NOMO-1 treated with dmso at 0.1 percent for 144 hours (cell line): ENCODE data around the gene TRANK1.
"Not testable (repeated sequence)": the region's sequence is repeated elsewhere in the genome, so short reads cannot be mapped to it uniquely, and the experiment has no call there.

Experiments
- DNase-seq: peaks from one replicate; lab custom pipeline; 2025; ENCODE audit not compliant: unreplicated experiment; lab: John Stamatoyannopoulos, UW

The TRANK1 gene

DNA sequence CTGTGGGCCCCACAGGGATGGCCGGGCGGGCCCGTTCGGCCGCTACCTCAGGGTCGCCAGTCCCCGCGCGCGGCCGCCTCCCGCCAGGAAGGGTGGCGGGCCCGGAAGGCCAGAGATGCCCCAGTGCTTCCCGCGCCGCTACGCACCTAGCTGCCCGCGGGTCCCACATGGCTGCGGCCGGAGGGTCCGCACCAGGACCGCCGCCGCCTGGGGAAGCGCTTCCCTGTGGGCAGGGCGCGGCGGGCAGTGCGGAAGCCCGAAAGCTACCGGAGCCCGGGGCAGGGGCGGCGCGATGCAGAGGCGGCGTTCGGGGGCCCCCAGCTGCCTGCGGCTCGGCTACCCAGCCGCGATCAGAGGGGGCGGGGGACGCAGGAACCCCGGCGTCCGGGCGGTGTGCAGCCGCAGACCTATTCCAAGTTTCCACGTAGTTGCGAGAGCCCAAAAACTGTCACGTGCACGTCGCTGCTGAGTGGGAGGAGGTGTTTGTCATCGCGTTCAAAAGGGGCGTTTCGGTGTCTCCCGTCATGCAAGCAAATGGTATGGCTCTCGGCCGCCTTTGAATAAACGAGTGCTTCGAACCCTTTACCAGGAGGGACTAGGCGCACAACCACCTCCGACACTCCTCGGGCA lies at the start of gene TRANK1:
TSS of gene TRANK1 (minus strand) at position 414 of the 630 bp plus-strand sequence. CDS start at position 169, 245 bp downstream.
- no peak for DNase-seq

DNA sequence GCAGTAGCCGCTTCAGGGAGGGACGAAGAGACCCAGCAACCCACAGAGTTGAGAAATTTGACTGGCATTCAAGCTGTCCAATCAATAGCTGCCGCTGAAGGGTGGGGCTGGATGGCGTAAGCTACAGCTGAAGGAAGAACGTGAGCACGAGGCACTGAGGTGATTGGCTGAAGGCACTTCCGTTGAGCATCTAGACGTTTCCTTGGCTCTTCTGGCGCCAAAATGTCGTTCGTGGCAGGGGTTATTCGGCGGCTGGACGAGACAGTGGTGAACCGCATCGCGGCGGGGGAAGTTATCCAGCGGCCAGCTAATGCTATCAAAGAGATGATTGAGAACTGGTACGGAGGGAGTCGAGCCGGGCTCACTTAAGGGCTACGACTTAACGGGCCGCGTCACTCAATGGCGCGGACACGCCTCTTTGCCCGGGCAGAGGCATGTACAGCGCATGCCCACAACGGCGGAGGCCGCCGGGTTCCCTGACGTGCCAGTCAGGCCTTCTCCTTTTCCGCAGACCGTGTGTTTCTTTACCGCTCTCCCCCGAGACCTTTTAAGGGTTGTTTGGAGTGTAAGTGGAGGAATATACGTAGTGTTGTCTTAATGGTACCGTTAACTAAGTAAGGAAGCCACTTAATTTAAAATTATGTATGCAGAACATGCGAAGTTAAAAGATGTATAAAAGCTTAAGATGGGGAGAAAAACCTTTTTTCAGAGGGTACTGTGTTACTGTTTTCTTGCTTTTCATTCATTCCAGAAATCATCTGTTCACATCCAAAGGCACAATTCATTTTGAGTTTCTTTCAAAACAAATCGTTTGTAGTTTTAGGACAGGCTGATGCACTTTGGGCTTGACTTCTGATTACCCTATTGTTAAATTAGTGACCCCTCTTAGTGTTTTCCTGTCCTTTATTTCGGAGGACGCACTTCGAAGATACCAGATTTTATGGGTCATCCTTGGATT lies 48.8 kb upstream of the TRANK1 start, which contains the start of gene MLH1:
TSS of gene MLH1 (plus strand) at position 193 of the 958 bp plus-strand sequence. CDS start at position 223, 30 bp downstream.
- DNase-seq, result no peak

DNA sequence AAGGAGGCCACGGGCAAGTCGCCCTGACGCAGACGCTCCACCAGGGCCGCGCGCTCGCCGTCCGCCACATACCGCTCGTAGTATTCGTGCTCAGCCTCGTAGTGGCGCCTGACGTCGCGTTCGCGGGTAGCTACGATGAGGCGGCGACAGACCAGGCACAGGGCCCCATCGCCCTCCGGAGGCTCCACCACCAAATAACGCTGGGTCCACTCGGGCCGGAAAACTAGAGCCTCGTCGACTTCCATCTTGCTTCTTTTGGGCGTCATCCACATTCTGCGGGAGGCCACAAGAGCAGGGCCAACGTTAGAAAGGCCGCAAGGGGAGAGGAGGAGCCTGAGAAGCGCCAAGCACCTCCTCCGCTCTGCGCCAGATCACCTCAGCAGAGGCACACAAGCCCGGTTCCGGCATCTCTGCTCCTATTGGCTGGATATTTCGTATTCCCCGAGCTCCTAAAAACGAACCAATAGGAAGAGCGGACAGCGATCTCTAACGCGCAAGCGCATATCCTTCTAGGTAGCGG lies 48.0 kb upstream of the TRANK1 start, which contains the start of gene EPM2AIP1:
TSS of gene EPM2AIP1 (minus strand) at position 326 of the 520 bp plus-strand sequence. CDS start at position 272, 54 bp downstream.
- no peak for DNase-seq

DNA sequence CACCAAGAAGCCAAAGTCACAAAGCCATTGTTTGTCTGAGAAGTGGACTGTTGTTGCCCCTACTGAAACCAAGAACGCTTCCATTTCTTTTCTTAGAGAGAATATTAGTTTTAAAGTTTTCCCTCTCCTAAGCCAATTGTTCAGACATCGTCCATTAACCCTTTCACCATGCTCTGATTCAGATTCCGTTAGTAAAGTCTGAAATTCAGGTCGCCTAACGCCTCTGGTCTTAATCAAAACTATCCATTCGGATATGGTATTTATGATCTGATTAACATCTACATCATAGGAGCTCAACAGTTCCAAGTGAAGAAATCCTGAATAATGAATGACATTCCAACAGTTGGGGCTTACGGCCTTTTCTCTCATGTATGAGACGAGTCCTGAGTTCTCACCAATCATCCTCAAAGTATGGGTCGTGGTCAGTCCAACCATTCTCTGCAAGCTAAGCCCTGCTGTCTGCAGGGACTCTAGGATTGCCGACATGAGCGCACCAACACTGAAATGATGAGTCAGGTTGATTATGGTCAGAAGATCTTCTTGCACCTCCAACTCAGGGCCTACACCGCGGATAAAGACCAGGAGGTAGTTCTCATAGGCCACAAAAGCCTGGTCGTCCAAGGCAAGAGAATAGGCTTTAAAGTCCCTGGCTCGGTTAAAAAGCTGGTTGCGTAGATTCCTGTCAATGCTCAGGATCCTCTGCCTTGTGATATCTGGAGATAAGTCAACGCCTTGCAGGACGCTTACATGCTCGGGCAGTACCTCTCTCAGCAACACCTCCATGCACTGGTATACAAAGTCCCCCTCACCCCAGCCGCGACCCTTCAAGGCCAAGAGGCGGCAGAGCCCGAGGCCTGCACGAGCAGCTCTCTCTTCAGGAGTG lies 47.3 kb upstream of the TRANK1 start:
- no peak for DNase-seq

DNA sequence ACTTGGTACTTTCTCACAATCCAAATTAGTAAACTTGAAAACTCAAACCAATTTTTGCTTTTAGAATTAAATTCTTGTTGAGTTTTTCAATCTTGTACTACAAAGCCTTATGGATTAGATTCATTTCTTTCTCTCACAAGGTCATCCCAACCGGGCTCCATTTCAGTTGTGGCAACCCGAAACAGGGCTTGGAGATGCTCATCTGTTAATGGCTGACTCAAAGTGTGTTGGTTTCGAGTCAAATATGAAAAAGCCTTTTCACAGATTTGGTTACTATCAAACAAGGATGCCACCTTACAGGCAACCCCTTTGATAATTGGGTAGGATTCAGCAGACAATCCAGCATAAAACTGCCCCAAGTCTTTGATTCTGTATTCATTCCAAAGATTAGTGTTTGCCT lies 46.3 kb upstream of the TRANK1 start:
- no peak for DNase-seq

DNA sequence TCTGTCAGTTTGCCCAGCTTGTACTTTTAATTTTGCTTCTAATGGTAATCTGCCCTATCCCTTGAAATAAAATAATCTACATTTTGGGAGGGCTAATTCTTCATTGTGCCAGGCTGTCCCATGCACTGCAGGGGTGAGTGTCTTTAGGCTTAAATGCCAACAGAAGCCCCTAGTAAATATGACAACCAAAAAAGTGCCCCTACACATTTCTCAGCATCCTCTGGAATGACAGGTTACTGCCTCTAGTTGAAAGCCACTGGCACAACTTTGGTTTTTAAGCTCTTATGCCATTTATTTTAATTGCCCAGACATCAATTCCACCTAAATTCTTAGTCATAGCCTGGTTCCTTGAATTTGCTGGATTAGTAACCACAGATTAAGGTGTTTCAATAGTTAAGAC lies 44.7 kb upstream of the TRANK1 start:
- DNase-seq, result no peak

DNA sequence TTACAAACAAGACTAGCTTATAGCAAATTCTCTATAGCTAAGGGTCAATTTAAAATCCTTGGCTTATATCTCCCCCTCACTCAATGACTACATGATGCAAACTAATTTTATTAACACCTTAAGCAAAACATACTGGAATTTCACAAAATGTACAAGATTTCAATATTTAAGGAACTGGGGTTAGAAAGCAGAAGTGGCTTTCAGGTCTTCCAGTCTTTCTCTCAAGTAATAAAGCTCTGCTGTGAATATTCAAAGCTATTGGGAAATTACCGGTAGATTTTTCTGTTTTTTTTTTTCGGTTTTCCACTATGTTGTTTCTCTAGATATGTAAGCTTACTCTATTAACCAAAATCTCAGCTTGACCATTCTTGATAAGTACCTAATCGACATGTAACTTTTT lies 44.2 kb upstream of the TRANK1 start:
- DNase-seq, result no peak

DNA sequence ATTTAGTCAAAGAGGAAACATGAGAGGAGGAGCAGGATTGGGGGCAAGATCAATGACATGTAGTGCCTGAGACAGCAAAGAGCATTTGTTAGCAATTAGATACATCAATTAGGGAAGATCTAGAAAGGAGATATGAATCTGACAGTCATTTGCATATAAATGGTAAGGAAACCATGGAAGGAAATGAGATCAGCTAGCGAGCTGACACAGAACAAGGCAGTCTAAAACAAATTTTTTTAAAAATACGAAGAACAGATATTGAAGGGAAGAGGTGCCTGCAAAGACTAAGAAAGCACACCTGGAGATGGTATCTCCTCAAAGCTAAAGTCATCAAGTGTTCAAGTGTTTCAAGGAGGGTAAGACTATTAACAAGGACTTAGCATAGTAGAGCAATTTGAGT lies 43.5 kb upstream of the TRANK1 start:
- DNase-seq, result no peak

DNA sequence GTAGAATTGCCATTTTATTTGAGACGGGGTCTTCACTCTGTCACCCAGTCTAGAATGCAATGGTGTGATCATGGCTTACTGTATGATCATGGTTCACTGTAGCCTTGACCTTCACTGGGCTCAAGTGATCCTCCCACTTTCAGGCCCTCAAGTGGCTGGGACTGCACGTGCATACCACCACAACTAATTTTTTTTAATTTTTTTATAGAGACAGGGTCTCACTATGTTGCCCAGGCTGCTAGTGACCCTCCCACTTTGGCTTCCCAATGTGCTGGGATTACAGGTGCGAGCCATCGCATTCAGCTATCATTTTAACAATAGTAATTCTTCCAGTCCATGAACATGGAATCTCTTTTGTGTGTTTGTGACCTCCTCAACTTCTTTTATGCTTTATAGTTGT lies 36.2 kb upstream of the TRANK1 start:
- DNase-seq, result no peak

DNA sequence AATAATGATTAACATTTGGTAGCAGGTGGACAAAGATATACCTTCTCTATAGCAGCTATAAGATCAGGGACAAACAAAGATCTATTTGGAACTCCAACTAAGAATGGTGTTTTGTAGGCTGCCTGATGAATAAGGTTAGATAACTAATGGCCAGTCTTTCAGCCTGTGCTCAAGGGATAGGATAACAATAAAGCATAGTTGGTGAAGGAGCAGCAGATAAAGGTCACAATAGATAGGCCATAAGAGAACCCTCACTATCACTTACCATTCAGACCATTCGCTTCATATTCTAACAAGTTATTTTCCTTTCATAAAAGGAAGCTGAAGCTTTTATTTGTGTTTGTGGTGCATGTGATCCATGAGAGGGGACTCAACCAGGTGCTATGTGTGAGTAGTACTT lies 28.3 kb upstream of the TRANK1 start:
- no peak for DNase-seq

DNA sequence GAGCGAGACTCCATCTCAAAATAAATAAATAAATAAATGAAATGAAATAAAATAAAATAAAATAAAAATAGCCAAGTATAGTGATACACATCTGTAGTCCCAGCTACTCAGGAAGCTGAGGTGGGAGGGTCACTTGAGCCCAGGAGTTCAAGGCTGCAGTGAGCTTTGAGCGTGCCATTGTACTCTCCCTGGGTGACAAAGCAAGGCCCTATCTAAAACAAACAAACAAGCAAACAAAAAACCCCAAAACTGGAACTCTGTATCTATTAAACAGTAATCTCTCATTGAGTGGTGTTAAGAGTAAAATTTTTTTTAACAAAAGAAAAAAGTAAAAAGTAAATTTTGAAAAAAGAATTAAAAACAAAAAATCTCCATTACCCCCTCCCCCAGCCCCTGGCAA lies 27.3 kb upstream of the TRANK1 start:
- no peak for DNase-seq

DNA sequence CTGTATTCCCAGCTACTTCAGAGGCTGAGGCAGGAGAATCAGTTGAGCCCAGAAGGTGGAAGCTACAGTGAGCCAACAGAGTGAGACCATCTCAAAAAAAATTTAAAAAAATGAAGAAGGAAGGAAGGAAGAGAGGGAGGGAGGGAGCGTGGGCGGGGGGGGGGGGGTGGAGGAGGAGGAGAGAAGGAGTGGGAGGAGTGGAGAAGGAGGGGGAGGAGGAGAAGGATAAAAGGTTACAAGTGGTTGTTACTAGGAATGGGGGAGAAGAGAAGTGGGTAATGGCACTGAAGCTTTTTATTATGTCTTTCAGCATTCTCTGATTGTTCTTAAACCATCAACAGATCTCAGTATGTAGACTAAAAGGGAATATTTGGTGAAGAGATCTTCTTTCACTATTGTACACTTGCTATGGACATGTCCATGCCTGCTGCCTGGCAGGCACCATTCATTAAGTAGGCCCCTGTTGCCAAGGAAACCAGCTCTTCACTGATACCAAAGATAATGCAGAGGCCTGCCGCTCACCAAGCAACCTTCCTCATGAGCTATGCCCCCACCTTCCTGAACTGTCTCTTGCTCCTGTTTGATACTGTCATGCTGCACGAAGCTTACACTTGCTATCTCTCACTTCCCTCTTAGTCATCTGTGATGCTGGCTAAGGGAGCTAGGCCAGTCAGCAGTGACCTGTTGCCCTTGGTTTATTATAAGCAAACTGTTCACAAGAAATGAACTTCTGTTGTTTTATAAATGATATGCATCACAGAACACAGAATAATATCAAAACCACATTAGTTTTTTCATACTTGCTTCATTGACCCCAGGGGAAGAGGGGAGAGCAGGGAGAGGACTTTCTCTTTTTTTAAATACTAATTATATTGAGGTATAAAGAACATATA lies 24.9 kb upstream of the TRANK1 start:
- peak; percentile 83 for DNase-seq

DNA sequence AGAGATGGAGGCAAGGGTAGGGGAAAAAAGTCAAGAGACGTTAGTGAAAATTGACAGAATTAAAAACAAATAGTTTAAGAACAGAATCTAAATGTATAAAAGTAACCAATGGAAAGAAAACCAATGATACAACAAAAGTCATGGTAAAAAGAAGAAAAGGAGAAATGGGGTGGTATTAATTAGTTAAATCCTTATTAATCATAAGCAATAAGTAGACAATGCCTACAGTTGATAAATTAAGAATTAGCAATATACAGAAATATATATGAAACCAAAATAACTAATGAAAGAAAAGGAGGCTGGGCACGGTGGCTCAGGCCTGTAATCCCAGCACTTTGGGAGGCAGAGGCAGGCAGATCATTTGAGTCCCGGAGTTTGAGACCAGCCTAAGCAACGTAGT lies 24.2 kb upstream of the TRANK1 start:
- DNase-seq, result no peak

DNA sequence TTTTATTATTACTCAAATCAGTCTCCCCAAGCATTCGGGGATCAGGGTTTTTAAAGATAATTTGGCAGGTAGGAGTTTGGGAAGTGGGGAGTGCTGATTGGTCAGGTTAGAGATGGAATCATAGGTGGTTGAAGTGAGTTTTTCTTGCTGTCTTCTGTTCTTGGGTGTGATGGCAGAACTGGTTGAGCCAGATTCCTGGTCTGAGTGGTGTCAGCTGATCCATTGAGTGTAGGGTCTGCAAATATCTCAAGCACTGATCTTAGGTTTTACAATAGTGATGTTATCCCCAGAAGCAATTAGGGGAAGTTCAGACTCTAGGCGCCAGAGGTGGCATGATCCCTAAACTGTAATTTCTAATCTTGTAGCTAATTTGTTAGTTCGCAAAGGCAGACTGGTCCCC lies 20.6 kb upstream of the TRANK1 start:
- no peak for DNase-seq

DNA sequence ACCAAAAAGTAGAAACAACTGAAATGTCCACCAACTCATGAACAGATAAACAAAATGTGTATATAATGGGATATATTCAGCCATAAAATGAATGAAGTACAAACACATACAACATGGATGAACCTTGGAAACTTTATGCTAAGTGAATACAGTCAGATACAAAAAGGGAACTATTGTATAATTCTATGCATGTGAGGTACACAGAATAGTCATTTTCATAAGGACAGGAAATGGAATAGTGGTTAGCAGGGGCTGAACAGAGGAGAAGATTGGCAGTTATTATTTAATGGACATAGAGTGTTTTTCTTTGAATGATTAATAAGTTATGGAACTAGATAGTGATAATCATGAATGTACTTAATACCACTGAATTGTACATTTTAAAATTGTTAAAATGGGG lies 20.0 kb upstream of the TRANK1 start:
- DNase-seq, result no peak

DNA sequence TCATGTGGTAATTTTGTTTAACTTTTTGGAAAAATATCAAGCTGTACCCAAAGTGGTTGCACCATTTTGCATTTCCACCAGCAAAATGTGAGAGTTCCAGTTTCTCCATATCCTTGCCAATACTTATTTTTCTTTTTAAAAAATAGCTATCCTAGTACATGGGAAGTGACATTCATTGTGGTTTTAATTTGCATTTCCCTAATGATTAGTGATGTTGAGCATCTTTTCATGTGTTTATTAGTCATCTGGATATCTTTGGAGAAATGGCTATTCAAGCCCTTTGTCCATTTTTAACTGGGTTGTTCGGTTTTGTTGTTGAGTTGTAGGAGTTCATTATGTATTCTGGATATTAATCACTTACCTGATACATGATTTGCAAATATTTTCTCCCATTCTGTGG lies 19.5 kb upstream of the TRANK1 start:
- no peak for DNase-seq

DNA sequence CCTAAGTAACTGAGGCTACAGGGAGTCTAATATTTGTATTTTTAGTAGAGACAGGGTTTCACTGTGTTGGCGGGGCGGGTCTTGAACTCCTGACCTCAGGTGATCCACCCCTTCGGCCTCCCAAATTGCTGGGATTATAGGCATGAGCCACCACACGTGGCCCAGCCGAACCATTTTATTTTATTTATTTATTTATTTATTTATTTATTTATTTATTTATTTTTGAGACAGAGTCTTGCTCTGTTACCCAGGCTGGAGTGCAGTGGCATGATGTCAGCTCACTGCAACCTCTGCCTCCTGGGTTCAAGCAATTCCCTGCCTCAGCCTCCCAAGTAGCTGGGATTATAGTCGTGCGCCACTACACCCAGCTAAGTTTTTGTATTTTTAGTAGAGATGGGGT lies 18.2 kb upstream of the TRANK1 start:
- not testable (repeated sequence) for DNase-seq

DNA sequence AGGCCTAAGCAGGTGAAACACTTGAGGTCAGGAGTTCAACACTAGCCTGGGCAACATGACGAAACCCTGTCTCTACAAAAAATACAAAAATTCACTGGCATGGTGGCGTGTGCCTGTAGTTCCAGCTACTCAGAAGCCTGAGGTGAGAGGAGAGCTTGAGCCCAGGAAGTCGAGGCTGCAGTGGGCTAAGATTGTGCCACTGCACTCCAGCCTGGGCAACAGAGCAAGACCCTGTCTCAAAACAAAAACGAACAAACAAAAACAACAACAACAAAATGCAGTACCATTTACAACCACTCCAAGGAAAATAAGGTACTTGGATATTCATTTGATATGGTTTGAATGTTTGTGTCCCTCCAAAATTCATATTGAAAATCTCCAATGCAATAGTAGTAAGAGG lies 15.6 kb upstream of the TRANK1 start:
- no peak for DNase-seq

DNA sequence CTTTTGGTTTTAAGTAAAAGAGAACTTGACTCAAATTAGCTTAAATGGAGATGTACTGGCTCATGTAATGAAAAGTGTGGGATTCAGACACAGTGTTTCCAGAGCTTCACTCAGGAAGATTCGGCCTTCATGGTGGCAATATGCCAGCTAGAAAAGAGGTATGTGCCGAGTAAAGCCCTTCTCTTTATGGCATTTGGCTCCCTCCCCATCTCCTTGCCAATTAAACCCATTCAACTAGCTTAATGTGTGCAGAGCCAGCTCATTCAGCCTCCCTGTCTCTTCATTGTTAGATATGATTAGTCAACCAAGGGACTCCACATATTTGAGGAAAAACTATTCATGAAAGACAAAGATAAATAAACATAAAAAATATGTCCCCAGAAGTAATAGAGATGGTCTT lies 15.0 kb upstream of the TRANK1 start:
- no peak for DNase-seq
